Neural cell (in vitro differentiated cells): ENCODE measurements around the gene CPNE4. TPM values are rescaled to one million over a fixed set of nuclear protein-coding genes. Genes with fewer than 3 reads are reported as not detected.

Experiments
- H2AFZ ChIP-seq: fragments of 200-600, 300-800 bp; sonication (generic), shearing (Covaris generic); 2 replicates; pipeline ENCODE4 v1.6.0; 2014; ENCODE audit warnings: low read depth, mild to moderate bottlenecking, antibody characterized with exemption, low read length, moderate library complexity
- H3F3A ChIP-seq: fragments of 200-600 bp; shearing (Covaris generic); 2 replicates; pipeline ENCODE4 v1.6.1; 2016; ENCODE audit warnings: mild to moderate bottlenecking, moderate library complexity, mixed read lengths, antibody characterized with exemption, low read length; ENCODE audit not compliant: insufficient read depth, poor library complexity, severe bottlenecking
- H3K27ac ChIP-seq: fragments of 200-600, 300-800 bp; sonication (generic), shearing (Covaris generic); 2 replicates; pipeline ENCODE4 v1.5.1; 2014; ENCODE audit warnings: mild to moderate bottlenecking, low read length, moderate library complexity
- H3K27me3 ChIP-seq: fragments of 300-800, 200-600 bp; sonication (generic), shearing (Covaris generic); 2 replicates; pipeline ENCODE4 v1.6.0; 2014; ENCODE audit warnings: mild to moderate bottlenecking, low read depth, low read length, moderate library complexity; ENCODE audit not compliant: insufficient read depth
- H3K36me3 ChIP-seq: fragments of 300-800, 200-600 bp; sonication (generic), shearing (Covaris generic); 2 replicates; pipeline ENCODE4 v1.5.1; 2014; ENCODE audit warnings: mild to moderate bottlenecking, antibody characterized with exemption, low read length, moderate library complexity; ENCODE audit not compliant: insufficient read depth
- H3K4me2 ChIP-seq: fragments of 300-800, 200-600 bp; sonication (generic), shearing (Covaris generic); 2 replicates; pipeline ENCODE4 v1.6.0; 2014; ENCODE audit warnings: mild to moderate bottlenecking, low read length
- H3K4me3 ChIP-seq: fragments of 300-800, 200-600 bp; sonication (generic), shearing (Covaris generic); 2 replicates; pipeline ENCODE4 v1.5.1; 2014; ENCODE audit warnings: mild to moderate bottlenecking, low read length, moderate library complexity
- H3K79me2 ChIP-seq: fragments of 200-600 bp; shearing (Covaris generic); replicated peaks from 2 replicates; pipeline ENCODE4 v1.6.0; 2014; ENCODE audit warnings: mild to moderate bottlenecking, low read length, moderate library complexity; ENCODE audit not compliant: insufficient read depth
- H3K9ac ChIP-seq: fragments of 300-800, 200-600 bp; sonication (generic), shearing (Covaris generic); 2 replicates; pipeline ENCODE4 v1.6.1; 2016; ENCODE audit warnings: mild to moderate bottlenecking, low read length, mixed read lengths
- H3K9me2 ChIP-seq: fragments of 200-600 bp; shearing (Covaris generic); 2 replicates; pipeline ENCODE4 v1.6.1; 2016; ENCODE audit warnings: mild to moderate bottlenecking, low read length, mixed read lengths; ENCODE audit not compliant: insufficient read depth
- H3K9me3 ChIP-seq: fragments of 200-600, 300-800 bp; sonication (generic), shearing (Covaris generic); 2 replicates; pipeline ENCODE4 v1.6.1; 2016; ENCODE audit warnings: mild to moderate bottlenecking, mixed run types, low read length, moderate library complexity, mixed read lengths
- H4K20me1 ChIP-seq: fragments of 200-600 bp; shearing (Covaris generic); 2 replicates; pipeline ENCODE4 v1.6.1; 2016; ENCODE audit warnings: mild to moderate bottlenecking, mixed run types; ENCODE audit not compliant: insufficient read depth
- EP300 ChIP-seq: fragments of 450-650 bp; conservative IDR thresholded peaks from 2 replicates; pipeline ENCODE4 v1.6.1; 2014; ENCODE audit warnings: antibody characterized with exemption, mild to moderate bottlenecking, moderate library complexity; ENCODE audit not compliant: poor library complexity, severe bottlenecking
- EZH2 ChIP-seq: fragments of 200-600, 300-800 bp; shearing (Covaris generic), sonication (generic); IDR thresholded peaks from 2 replicates; pipeline ENCODE4 v1.6.1; 2014; ENCODE audit warnings: antibody characterized with exemption, low read length, borderline replicate concordance, mild to moderate bottlenecking; ENCODE audit not compliant: insufficient read depth, poor library complexity, severe bottlenecking
- MXI1 ChIP-seq: fragments of 450-650 bp; conservative IDR thresholded peaks from 2 replicates; pipeline ENCODE4 v1.6.1; 2014; ENCODE audit warnings: antibody characterized with exemption, mild to moderate bottlenecking; ENCODE audit not compliant: poor library complexity, severe bottlenecking
- POLR2AphosphoS5 ChIP-seq: IDR thresholded peaks from 2 replicates; pipeline ENCODE4 v1.6.1; 2012
- RAD21 ChIP-seq: fragments of 450-650 bp; conservative IDR thresholded peaks from 2 replicates; pipeline ENCODE4 v1.6.1; 2014; ENCODE audit warnings: antibody characterized with exemption, mild to moderate bottlenecking, moderate library complexity
- SMC3 ChIP-seq: fragments of 450-650 bp; conservative IDR thresholded peaks from 2 replicates; pipeline ENCODE4 v1.6.1; 2014; ENCODE audit warnings: antibody characterized with exemption, mild to moderate bottlenecking, moderate library complexity; ENCODE audit not compliant: poor library complexity
- TAF1 ChIP-seq: IDR thresholded peaks from 2 replicates; pipeline ENCODE4 v1.6.1; 2012; ENCODE audit warnings: low read depth
- polyA plus RNA-seq: library from polyadenylated mRNA; depleted of rRNA; stranded (reverse); fragments of >200 nt; gene quantifications from 2 replicates; pipeline ENCODE4 v1.2.3, GENCODE V29; 2014
- TF ChIP-seq, protein P1 (sequence below): fragments of 450-650 bp; IDR thresholded peaks from 2 replicates; pipeline ENCODE4 v1.5.1; 2014; ENCODE audit warnings: antibody characterized with exemption, mild to moderate bottlenecking, moderate library complexity; ENCODE audit not compliant: poor library complexity, severe bottlenecking
- TF ChIP-seq, protein P2 (sequence below): IDR thresholded peaks from 2 replicates; pipeline ENCODE4 v1.6.1; 2012; ENCODE audit warnings: borderline replicate concordance

The CPNE4 gene
- polyA plus RNA-seq, 1 donor from 2014 or later: 0.59 TPM

DNA sequence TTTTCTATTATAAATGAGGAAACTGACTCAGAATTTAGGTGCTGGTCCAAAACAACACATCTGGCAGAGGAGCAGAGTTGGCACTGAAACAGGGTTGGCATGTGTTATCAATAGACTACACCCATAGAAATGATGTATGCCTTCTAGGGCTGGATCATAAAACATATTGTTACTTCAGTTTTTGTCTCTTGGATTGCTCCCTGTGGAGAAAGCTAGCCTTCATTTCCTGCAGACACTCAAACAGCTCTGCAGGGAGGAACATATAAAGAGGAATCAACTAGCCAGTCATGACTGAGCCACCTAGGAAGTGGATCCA, 531.5 kb downstream of the CPNE4 start:
- Histone ChIP-seq H3K9ac (peak overlapping the region; percentile 80), H3K79me2 (peaks cover 21% of the 10 kb centered on the region), H3K4me2 (peak overlapping the region; percentile 54), H3F3A (no peaks in the 10 kb centered on the region), H3K36me3 (no peaks in the 10 kb centered on the region), H3K27me3 (peaks cover 5% of the 10 kb centered on the region), H2AFZ (peak overlapping the region; percentile 73), H3K9me2 (no peaks in the 10 kb centered on the region), H3K4me3 (peak overlapping the region; percentile 92), H3K27ac (peak overlapping the region; percentile 45), H4K20me1 (no peaks in the 10 kb centered on the region), H3K9me3 (no peaks in the 10 kb centered on the region)
- TF ChIP-seq POLR2AphosphoS5 (no peak), RAD21 (no peak), SMC3 (no peak), EP300 (no peak), MXI1 (no peak), TAF1 (no peak), EZH2 (no peak)
- TF ChIP-seq, protein P1, sequence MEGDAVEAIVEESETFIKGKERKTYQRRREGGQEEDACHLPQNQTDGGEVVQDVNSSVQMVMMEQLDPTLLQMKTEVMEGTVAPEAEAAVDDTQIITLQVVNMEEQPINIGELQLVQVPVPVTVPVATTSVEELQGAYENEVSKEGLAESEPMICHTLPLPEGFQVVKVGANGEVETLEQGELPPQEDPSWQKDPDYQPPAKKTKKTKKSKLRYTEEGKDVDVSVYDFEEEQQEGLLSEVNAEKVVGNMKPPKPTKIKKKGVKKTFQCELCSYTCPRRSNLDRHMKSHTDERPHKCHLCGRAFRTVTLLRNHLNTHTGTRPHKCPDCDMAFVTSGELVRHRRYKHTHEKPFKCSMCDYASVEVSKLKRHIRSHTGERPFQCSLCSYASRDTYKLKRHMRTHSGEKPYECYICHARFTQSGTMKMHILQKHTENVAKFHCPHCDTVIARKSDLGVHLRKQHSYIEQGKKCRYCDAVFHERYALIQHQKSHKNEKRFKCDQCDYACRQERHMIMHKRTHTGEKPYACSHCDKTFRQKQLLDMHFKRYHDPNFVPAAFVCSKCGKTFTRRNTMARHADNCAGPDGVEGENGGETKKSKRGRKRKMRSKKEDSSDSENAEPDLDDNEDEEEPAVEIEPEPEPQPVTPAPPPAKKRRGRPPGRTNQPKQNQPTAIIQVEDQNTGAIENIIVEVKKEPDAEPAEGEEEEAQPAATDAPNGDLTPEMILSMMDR: no peak
- TF ChIP-seq, protein P2, sequence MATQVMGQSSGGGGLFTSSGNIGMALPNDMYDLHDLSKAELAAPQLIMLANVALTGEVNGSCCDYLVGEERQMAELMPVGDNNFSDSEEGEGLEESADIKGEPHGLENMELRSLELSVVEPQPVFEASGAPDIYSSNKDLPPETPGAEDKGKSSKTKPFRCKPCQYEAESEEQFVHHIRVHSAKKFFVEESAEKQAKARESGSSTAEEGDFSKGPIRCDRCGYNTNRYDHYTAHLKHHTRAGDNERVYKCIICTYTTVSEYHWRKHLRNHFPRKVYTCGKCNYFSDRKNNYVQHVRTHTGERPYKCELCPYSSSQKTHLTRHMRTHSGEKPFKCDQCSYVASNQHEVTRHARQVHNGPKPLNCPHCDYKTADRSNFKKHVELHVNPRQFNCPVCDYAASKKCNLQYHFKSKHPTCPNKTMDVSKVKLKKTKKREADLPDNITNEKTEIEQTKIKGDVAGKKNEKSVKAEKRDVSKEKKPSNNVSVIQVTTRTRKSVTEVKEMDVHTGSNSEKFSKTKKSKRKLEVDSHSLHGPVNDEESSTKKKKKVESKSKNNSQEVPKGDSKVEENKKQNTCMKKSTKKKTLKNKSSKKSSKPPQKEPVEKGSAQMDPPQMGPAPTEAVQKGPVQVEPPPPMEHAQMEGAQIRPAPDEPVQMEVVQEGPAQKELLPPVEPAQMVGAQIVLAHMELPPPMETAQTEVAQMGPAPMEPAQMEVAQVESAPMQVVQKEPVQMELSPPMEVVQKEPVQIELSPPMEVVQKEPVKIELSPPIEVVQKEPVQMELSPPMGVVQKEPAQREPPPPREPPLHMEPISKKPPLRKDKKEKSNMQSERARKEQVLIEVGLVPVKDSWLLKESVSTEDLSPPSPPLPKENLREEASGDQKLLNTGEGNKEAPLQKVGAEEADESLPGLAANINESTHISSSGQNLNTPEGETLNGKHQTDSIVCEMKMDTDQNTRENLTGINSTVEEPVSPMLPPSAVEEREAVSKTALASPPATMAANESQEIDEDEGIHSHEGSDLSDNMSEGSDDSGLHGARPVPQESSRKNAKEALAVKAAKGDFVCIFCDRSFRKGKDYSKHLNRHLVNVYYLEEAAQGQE: no peak

DNA sequence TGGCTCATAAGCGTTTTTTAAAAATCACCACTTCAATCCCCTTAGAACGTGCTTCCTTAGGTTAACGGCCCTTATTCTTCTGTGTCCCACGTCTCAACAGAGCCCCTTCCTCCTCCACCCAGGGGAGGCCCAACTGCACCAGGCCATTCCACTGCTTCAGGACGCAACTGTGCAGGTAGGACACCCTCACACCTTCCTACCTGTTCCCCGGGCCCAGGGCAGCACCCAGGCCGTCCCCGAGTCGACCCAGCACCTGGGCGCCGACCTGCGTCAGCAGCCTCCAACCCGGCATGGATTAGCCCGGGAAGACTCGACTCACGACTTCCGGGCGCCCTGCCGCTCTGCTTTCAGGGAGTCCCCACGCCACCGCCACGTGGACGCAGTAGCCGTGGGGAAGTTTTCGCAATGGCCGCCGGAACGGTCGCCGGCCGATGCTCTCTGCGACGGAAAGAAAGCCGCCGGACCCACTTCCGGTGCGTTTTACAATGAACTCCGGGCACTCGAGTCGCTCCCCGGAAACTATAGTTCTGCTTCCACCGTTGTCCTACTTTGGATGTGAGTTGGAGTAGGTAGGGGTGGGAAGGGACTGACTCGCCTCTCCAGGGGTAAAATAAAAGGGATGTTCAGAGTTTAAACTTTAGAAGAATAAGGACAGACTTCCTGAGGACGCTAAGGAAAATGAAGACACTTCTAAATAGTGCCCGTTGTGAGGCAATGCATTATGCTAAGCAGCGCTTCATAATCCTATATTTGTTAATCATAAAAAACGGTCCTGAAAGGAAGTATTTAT, 532.1 kb downstream of the CPNE4 start, which contains the start of gene MRPL3:
Gene MRPL3, minus strand, starts transcription at position 442 of the 790 bp plus-strand sequence. Its CDS starts 150 bp downstream, at position 292.
- Histone ChIP-seq H3F3A (no peaks in the 10 kb centered on the region), H2AFZ (peak within 1 kb of the TSS; percentile 73), H3K9ac (peak within 1 kb of the TSS; percentile 80), H3K27ac (peak within 1 kb of the TSS; percentile 45), H4K20me1 (no peaks in the 10 kb centered on the region), H3K9me2 (no peaks in the 10 kb centered on the region), H3K79me2 (peaks cover 21% of the 10 kb centered on the region), H3K27me3 (peaks cover 5% of the 10 kb centered on the region), H3K9me3 (no peaks in the 10 kb centered on the region), H3K4me2 (peak within 1 kb of the TSS; percentile 91), H3K4me3 (peak within 1 kb of the TSS; percentile 92), H3K36me3 (no peaks in the 10 kb centered on the region)
- TF ChIP-seq EZH2: no peak
- TF ChIP-seq POLR2AphosphoS5: peak; percentile 87
- TF ChIP-seq MXI1: peak; percentile 100
- TF ChIP-seq, protein P2: peak; percentile 73
- TF ChIP-seq RAD21: peak; percentile 68
- TF ChIP-seq EP300: peak; percentile 63
- peak; percentile 78 for TF ChIP-seq TAF1
- TF ChIP-seq SMC3: peak; percentile 73
- TF ChIP-seq, protein P1: no peak
